Activated B cell treated with CpG ODN at 0.5 μM for 24 hours (primary cell): ENCODE measurements around the gene MYO7A. TPM values are rescaled to one million over a fixed set of nuclear protein-coding genes. Genes with fewer than 3 reads are reported as not detected.

Source experiments
- ATAC-seq: fragments of 200-7000 bp; cut with Tn5 transposase; one replicate; pipeline ENCODE4 v1.10.0; 2021; ENCODE audit warnings: low read depth, mild to moderate bottlenecking, moderate library complexity
- CTCF ChIA-PET: fragments of 350-600 bp; sonication (Branson Sonifier 250); formaldehyde crosslinking; loops from one replicate; lab custom pipeline; 2021; ENCODE audit warnings: antibody characterized with exemption; lab: Charles Lee
- POLR2A ChIA-PET: fragments of 350-600 bp; sonication (Branson Sonifier 250); formaldehyde crosslinking; loops from one replicate; lab custom pipeline; 2021; ENCODE audit warnings: antibody characterized with exemption; lab: Charles Lee
- DNase-seq: peaks from one replicate; pipeline ENCODE4 v3.0.0; 2022
- H3K27ac Mint-ChIP-seq: one replicate; pipeline ENCODE4 v1.8.0; 2020; ENCODE audit warnings: mixed read lengths
- H3K27me3 Mint-ChIP-seq: one replicate; pipeline ENCODE4 v1.8.0; 2021; ENCODE audit warnings: mixed read lengths
- H3K36me3 Mint-ChIP-seq: one replicate; pipeline ENCODE4 v1.8.0; 2021; ENCODE audit warnings: low read depth, mixed read lengths
- H3K4me1 Mint-ChIP-seq: one replicate; pipeline ENCODE4 v1.8.0; 2021; ENCODE audit warnings: mixed read lengths
- H3K4me3 Mint-ChIP-seq: one replicate; pipeline ENCODE4 v1.8.0; 2020; ENCODE audit warnings: mild to moderate bottlenecking, mixed read lengths
- H3K9me3 Mint-ChIP-seq: one replicate; pipeline ENCODE4 v1.8.0; 2020; ENCODE audit warnings: mixed read lengths
- CTCF ChIP-seq: fragments of 200-600 bp; IDR thresholded peaks from one replicate; pipeline ENCODE4 v1.8.0; 2022; ENCODE audit warnings: antibody characterized with exemption, mild to moderate bottlenecking
- intact Hi-C: fragments of 100-400 bp; cut with micrococcal nuclease; formaldehyde crosslinking; loops from one replicate; pipeline ENCODE4 v1.15.1; 2024
- total RNA-seq: library from RNA; stranded (reverse); gene quantifications from 2 replicates; pipeline ENCODE4 v1.2.3, GENCODE V29; 2022

MYO7A gene
- total RNA-seq, 1 donor from 2014 or later, result 5.4 TPM

GRCh38 chr11:77111946-77112345 is 16.1 kb upstream of the MYO7A start:
- Mint-ChIP-seq H3K4me1 (peaks cover 1% of the 10 kb centered on the region), H3K9me3 (no peaks in the 10 kb centered on the region), H3K4me3 (no peak overlapping the region), H3K27me3 (peaks cover 6% of the 10 kb centered on the region), H3K27ac (no peak overlapping the region), H3K36me3 (no peaks in the 10 kb centered on the region)
- DNase-seq (no peak), ATAC-seq (no peak)
- POLR2A ChIA-PET, result no interaction called here
- no peak for TF ChIP-seq CTCF
- intact Hi-C loops, result no loop called here
- CTCF ChIA-PET, result no interaction called here

- DNase-seq, result no peak
- no peaks in the 10 kb centered on the region for H3K9me3 Mint-ChIP-seq
- TF ChIP-seq CTCF, result no peak
- intact Hi-C loops, result no loop called here
- ATAC-seq, result no peak
- H3K36me3 Mint-ChIP-seq, result no peaks in the 10 kb centered on the region
- CTCF ChIA-PET, result no interaction called here
- H3K27me3 Mint-ChIP-seq, result peaks cover 3% of the 10 kb centered on the region
- no peak overlapping the region for H3K4me3 Mint-ChIP-seq
- H3K27ac Mint-ChIP-seq, result no peak overlapping the region
- POLR2A ChIA-PET, result no interaction called here
- peaks cover 1% of the 10 kb centered on the region for H3K4me1 Mint-ChIP-seq
These were observed 15.2 kb upstream of the MYO7A start for GRCh38 chr11:77112641-77113381.

GRCh38 chr11:77113382-77114088 is 14.5 kb upstream of the MYO7A start:
- DNase-seq (no peak), ATAC-seq (no peak)
- TF ChIP-seq CTCF, result no peak
- H3K27ac Mint-ChIP-seq, result no peak overlapping the region
- CTCF ChIA-PET, result no interaction called here
- no peaks in the 10 kb centered on the region for H3K9me3 Mint-ChIP-seq
- no peaks in the 10 kb centered on the region for H3K36me3 Mint-ChIP-seq
- peaks cover 1% of the 10 kb centered on the region for H3K4me1 Mint-ChIP-seq
- no peaks in the 10 kb centered on the region for H3K27me3 Mint-ChIP-seq
- intact Hi-C loops, result no loop called here
- H3K4me3 Mint-ChIP-seq, result no peak overlapping the region
- POLR2A ChIA-PET, result no interaction called here

GRCh38 chr11:77114089-77114463 is 14.0 kb upstream of the MYO7A start:
- DNase-seq (no peak), ATAC-seq (no peak)
- Mint-ChIP-seq H3K27me3 (no peaks in the 10 kb centered on the region), H3K4me3 (no peak overlapping the region), H3K27ac (no peak overlapping the region), H3K36me3 (no peaks in the 10 kb centered on the region), H3K4me1 (peaks cover 1% of the 10 kb centered on the region), H3K9me3 (no peaks in the 10 kb centered on the region)
- intact Hi-C loops, result no loop called here
- TF ChIP-seq CTCF, result no peak
- ChIA-PET CTCF (no interaction called here), POLR2A (no interaction called here)

GRCh38 chr11:77115181-77115611 is 12.8 kb upstream of the MYO7A start:
- no peaks in the 10 kb centered on the region for H3K4me1 Mint-ChIP-seq
- H3K36me3 Mint-ChIP-seq, result no peaks in the 10 kb centered on the region
- intact Hi-C loops, result no loop called here
- POLR2A ChIA-PET, result no interaction called here
- H3K27ac Mint-ChIP-seq, result no peak overlapping the region
- ATAC-seq, result no peak
- no peaks in the 10 kb centered on the region for H3K9me3 Mint-ChIP-seq
- no peak for DNase-seq
- H3K4me3 Mint-ChIP-seq, result no peak overlapping the region
- CTCF ChIA-PET, result interaction anchor here (1.2 kb wide), 1 partner anchor 11 kb away, joined by 4 read pairs; no protein-coding TSS in a partner anchor
- no peak for TF ChIP-seq CTCF
- no peaks in the 10 kb centered on the region for H3K27me3 Mint-ChIP-seq
